Right renal pelvis (tissue), 4 donors: ENCODE results near the gene MAP1LC3B2. TPM values are rescaled to one million over a fixed set of nuclear protein-coding genes. Genes with fewer than 3 reads are reported as not detected.

ENCODE experiments used
- DNase-seq, 4 donors: peaks; one replicate each; pipeline ENCODE4 v3.0.0-alpha.2; 2013; ENCODE audit warnings: low read depth in 4 of 4, low spot score in 3 of 4, missing footprints in 1 of 4
- polyA plus RNA-seq, 4 donors: library from polyadenylated mRNA; unstranded; fragments of 120-200 nt; gene quantifications; one replicate each; pipeline ENCODE4 v1.2.1, GENCODE V29; 2013; ENCODE audit not compliant: insufficient read length in 4 of 4

The MAP1LC3B2 gene
- polyA plus RNA-seq, 4 donors: 3.6 to 11.1 (median 8.0) TPM

DNA sequence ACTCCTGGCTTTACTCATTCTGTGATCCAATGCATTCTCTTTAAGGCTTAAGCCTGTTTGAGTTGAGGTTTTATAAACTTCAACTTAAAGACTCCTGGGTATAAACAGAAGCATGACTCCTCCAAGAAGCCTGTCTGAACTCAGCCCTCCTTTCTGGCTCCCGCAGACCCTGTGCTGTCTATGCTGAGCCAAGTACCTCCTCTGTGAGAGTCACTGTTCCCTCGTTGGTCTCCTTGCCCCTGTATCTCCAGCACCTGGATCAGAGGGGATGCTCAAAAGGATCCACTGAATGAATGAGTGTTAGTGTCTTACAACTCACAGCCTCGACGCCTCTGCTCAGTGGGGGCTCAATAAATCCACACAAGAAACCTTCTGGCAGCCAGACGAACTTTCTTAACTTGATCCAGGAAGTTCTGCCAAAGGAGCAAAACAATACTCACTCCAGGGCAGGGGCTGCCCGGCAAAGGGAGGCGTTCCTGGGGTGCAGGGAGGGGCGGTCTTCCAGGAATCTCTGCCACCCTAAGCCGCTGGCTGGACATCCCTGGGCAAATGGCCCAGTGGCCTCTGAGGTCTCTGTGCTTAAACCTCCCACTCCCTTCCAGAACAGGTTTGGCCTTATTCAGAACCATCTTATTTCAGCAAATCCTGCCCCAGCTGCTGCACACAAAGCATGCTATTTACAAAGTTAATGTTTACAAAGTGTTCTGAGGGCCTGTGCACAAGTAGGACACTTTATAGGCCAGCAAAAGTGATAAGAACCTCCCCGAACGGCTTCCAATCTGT lies 32.9 kb downstream of the MAP1LC3B2 start:
- DNase-seq: no peak

DNA sequence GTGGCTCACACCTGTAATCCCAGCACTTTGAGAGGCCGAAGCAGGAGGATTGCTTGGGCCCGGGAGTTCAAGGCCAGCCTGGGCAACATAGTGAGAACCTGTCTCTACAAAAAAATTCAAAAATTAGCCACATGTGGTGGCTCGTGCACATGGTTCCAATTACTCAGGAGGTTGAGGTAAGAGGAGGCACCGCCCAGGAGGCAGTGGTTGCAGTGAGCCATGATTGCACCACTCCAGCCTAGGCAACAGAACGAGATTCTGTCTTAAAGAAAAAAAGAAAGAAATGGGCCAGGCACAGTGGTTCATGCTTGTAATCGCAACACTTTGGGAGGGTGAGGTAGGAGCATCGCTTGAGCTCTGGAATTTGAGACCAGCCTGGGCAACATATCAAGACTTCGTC lies 33.5 kb downstream of the MAP1LC3B2 start:
- DNase-seq: no peak

DNA sequence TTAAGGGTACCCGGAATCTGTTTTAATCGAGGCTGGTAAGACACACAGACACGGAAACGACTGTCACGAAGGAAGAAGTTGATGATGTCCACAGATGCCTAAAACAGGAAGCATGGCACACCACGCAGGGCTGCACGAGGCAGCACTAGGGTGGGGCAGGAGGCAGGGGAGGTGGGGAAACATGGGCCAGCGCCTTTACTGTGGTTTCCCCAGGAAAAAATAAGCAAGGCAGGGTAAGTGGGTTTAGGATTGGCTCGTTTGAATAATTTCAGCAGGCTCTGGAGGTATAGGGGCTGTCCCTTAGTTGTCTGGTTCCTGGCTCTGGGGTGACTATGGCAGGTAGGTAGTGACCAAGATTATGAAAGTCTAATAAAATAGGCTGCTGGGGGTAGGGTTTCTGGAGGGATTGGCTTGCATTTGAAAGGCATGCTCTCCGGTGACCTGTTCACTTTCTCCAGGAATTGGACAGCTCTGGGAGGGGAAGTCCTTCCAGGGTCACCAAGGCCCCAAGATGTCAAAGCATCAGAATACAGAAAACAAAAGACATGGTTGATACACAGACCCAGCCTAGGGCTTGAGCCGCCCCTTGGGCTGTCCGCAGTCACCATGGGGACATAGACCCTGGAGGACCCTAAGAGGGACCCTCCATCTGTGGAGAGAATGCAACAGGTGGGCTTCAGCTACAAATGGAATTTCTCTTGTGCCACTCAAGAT lies 35.3 kb downstream of the MAP1LC3B2 start:
- no peak for DNase-seq

DNA sequence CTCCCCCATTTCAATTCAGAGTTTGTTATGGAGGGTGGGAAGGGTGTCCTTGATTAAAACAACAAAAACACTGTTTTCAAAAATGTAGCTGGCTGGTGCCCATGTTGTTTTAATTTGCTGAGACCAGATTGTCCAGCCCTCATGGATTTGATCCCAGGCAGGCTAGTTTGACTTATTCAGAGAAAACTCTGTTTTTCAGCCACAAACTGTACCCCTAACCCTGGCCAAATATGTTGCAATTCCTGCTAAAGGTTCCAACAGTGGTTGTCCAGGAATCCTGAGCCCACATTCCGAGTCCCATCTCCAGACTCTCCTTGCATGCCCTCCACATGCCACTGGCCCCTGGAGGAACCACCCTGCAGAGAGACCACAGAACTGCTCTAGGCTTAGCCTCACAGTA lies 36.0 kb downstream of the MAP1LC3B2 start:
- no peak for DNase-seq

DNA sequence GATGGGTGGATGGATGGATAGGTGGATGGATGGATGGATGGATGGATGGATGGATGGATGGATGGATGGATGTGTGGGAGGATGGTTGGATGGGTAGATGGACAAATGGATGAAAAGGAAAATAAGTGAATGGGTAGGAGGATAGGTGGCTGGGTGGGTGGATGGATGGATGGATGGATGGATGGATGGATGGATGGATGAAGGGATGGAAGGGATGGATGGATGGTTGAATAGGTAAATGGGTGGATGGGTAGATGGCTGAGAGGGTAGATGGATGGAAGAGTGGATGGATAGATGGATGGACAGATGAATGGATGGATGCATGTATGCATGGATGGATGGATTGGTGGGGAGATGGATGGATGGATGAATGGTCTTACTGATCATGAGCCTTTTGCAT lies 36.5 kb downstream of the MAP1LC3B2 start:
- DNase-seq: no peak

DNA sequence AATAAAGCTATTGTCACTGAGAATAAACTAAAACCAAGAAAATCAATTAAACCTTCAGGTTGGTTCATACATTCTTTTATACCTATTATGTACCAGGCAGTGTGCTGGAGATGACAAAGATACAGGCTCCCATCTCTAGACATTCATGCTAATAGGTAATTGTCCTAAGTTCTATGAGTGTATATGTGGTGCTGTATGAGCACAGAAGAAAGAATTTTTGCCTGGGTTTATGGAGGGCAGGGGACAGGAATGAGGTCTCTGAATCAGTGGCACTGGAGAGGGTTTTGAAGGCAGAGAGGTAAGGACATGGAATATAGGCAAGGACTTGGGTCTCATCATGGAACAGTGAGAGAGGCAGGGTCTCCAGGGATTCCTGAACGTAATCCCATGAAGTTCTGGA lies 38.7 kb downstream of the MAP1LC3B2 start:
- no peak for DNase-seq

DNA sequence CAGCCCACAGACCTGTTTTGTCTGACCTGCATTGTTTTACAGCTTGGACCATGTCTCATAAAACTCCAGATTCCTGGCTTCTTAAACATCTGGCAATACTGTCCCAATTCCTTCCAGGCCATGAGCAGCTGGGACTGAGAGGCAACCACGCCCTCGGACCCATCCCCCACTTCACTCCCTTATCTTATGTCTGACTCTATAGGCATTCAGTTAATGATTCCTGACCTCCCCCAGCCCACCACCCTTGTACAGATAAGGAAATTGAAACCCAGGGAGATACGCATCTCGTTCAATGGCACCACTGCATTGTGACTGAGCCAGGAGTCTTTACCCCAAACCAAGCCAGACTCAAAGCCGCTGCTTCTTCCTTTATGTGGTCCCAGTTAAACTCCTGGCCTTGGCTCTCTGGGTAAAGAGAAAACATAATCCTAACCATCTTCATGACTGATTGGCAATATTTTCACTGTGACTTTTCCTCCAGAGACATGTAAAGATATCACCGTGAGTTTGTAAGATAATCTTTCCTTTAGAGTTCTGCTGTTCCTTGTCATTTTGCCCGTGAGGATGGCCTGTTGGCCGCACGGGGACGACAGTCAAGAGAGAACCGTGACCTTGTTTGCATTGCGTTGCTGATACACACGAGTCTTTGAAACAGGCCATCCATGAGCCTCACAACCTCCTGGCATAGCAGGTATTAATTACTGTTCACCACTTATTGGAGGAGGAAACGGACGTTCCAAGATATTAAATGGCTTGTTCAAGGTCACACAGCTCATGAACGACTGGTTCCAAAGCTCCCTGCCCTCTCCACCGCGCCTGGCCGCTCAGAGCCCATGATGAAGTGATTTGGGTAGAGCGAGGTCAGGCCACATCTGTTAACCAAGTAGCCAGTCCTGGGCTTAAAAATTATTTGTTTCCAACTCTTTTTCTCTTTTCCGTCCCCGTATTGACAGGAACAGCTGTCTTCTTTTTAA lies 39.4 kb downstream of the MAP1LC3B2 start:
- DNase-seq: no peak

DNA sequence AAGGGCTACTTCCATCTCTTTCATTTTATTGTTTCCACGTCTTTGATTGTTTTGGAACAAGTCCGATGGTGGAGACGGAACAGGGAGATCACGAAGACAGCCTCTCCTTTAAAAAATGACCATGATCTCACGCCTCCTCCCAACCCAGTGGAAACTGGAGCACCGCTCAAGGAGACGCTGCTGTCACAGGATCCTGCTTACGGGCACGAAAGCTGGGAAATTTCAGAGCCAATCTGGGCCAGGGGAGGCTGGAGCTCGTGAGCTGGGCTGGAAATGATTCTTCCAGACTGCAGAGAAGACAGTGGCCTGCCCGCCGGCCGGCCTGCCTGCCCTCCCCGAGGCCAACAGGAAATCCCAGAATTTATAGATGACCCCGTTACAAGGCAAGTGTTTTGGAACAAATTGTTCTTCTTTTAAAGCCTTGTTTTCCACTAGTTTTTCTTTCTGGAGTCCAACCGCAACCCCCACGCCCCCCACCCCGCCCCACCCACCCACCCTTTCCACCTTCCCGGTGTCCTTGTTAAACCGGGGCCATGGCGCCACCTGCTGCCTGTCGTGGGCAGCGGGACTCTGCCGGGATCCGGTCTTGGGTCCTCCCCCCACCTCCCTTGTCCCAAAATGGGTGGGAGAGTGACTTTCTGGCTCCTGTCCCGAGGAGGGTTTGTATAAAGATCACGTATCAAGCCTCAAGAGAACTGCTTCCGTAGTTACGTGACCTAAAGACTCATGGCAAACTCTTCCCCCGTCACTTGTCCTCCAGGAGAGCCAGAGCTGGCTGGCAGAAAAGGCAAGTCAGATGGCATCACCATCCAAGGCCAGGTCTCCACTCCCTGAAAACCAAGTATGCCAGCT lies 40.3 kb downstream of the MAP1LC3B2 start:
- peak; percentile 56 to 60 (median 58) for DNase-seq

DNA sequence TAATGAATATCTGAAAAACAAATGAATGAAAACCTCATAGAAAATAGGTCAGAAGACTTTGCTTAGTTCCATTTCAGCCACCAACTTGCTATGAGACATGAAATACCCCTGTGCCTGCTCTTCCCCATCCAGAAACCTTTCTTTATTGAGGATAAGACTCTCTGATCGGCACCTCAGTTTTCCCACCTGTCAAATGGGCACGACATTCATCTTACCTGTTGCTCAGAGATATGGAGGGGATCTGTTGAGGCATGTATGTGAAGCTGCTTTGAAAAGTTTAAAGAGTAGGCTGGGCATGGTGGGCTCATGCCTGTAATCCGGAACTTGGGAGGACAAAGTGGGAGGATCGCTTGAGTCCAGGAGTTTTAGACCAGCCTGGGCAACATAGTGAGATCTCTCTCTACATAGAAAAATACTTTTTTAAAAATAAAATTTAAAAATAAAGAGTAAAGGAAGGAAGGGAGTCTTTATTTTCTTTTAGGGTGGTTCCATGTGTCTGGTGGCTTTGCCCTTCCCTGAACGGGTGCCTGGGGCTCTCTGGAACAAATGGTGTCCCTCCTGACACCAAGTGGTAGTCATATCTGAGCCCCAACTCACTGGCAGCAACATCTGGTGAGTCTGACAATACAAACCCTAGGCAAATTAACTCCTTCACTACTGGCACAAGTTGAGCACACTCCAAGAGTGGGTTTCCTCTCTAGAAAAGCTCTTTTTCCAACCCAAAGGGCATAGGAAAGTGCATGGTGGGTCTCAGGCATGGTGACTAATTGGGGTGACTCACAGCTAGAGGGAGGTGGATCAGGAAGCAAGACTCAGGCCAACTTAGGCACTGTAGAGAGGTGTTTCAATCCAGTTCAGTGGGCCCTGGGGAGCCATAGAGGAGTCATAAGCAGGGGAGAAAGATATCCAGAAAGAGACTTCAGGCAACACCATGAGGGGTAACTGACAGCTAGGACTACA lies 42.1 kb downstream of the MAP1LC3B2 start:
- DNase-seq: no peak

DNA sequence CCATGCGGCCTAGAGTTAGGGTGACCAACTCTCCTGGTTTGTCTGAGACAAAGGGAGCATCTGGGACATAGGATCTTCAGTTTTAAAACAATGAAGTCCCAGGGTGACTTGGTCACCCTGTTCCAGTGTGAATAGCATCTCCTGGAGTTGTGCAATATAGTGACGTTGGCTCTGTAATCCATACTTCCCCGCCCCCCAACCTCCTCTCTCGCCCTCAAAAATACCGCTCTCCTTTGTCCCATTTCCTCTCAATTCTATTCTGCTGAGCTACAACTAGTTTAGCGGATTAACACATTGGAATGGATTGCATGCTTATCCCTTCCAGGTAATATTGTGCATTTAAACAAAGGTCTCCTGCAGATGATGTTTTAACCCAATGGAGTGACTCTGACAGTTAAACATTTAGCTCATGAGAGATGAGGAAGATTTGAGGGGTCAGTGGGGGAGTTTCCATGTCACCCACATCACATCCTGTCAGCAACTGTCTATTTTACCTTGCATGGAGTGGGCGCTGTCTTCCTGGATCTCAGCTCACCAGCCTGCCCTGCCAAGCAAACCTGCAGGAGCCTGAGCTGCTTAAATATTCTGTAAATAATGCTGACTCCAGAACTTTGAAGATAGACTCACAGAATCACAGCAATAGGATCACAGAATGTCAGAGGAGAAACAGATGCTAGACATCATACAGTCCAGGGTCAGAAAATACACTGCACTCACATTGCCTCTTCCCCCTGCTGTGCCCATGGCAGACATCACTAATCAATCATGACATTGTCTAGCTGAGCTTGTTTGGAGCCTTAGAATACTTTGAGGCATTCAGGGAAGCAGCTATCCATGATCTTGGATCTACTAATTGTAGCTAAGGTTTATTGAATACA lies 43.0 kb downstream of the MAP1LC3B2 start:
- no peak for DNase-seq

DNA sequence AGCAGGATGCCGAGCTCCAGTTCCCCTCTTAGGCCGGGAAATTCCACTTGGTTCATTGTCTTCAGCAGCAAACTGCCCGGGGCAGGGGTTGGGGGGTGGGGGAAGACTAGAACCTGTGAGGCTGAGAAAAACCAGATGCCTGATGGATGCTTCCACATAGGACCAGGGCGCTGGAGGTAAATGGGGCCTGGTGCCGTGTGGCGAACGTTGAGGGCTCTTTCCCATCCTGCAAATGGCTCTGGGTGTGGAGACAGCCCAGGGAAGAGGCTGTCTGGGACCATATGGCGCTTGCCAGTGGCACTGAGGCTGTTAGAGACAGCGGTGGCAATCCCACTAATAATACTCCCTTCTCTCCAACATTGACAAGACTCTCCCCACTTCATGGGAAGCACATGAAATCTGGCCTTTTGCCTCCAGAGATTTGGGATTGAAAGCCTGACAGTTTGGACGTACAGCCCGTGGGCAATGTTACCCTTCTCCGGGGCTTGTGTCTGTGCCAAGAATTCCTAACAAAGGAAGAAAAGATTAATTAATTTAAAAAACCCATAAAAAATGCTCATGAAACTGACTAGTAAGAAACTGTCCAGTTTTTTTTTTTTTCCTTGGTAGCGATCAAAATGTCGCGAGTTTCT lies 44.5 kb downstream of the MAP1LC3B2 start:
- DNase-seq: no peak

DNA sequence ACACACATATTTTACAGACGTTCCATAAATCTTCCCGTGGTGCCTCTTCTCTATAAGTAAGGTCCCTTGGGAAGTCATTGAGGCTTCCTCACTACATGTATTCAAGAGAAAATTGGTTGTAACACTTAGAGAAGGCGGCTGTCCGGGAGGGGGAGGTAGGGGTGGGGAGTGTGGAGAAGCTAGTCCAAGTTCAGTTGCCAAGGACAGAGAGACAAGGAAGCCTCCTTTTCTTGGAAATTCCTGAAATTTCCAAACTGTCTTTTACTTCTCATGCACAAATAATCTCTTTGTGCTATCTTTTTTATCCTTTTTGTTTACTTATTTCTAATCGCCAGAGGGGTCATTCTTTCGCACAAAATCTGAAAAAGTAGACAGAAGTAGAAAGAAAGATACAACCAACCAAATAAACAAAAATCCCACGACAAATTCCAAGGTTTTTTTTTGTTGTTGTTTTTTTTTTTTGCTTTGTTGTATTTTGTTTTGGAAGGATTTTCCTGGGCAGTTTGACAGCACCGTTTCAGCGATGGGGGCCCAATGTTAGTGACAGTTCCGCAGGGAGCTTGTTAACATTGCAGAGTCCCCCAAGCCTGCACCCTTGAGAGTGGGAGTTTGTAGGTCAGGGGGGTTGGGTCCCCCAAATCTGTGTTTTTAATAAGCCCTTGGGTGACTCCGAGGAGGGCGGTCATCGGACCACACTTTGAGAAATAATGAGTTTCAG lies 45.2 kb downstream of the MAP1LC3B2 start:
- DNase-seq: no peak

DNA sequence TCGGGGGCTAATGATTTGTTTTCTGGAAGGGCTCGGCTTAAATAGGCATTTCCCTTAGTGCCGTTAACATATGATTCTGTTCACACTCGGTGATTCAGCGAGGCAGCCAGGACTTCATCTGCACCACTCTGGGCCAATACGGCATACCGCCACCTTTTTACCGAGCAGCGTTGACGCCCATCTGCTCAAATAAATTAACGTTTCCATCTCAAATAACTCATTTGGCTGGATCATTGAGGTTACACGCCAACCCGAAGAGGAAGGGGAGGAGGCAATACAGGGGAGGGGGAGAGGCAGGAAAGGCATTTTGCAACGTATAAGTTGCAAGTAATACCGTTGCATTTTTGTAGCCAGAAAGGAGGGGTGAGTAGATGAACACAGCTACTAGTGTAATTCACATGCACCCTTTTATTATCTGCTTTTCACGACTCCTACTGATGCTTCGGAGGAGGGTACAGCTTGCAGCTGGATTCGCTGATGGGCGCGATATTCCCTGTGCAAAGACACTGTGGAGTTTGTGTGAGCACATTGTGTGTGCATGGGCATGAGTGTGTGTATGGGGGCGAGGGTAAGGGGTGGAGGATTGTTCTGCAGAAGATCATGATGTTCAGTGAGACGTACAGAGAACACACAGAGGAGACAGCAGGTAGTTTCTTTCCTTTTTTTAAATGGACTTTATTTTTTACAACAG lies 45.9 kb downstream of the MAP1LC3B2 start:
- no peak for DNase-seq

DNA sequence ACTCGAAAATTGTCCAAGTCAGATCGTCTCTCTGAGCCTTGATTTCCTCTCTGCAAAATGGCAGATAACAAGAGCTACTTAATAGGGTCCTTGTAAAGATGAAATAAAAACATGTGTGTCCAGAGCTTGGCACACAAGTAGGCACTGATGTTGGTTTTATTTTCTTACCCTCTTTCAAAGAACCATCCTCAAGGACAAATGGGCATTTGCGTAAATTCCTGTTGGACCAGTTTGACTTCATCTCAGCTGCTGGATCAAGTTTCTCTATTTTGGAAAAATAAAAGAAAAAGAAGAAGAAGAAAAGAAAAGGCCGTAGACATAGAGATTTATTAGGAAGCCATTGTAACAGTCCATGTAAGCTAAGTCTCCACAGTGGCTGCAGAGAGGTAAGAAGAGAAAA lies 47.2 kb downstream of the MAP1LC3B2 start:
- DNase-seq: no peak

DNA sequence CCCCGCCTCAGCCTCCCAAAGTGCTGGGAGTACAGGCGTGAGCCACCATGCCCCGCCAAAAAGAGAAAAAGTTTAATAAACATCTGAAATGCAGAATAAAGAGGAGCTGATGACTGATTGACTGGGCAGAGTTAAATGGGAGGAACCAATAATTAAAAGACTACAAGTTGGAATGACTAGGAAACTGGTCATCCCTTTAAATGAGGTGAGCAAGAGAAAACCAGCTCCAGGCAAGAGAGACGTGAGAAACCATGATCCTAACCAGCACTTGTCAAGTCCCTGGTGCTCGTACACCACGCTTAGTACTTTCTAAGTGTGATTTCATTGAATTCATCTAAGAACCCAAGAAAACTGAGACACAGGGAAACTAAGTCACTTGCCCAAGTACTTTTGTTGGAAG lies 47.9 kb downstream of the MAP1LC3B2 start:
- DNase-seq: no peak
